ENCODE data around the gene PCSK1.

PCSK1 gene

GRCh38 chr5:96433066-96433447 is at the start of gene PCSK1:
Gene PCSK1 (minus strand): TSS chr5:96433248. CDS start chr5:96433042, 206 bp downstream.
- DNase-seq: peak in 11 of 51 donors; percentile 4 to 27 (median 15)

- DNase-seq: no peak
Measured at GRCh38 chr5:96481867-96482266, 48.8 kb upstream of the PCSK1 start.

GRCh38 chr5:96481009-96481786 is 48.1 kb upstream of the PCSK1 start:
- DNase-seq: no peak

- no peak for DNase-seq
Measured at GRCh38 chr5:96478983-96479382, 45.9 kb upstream of the PCSK1 start.

- DNase-seq: no peak
Measured at GRCh38 chr5:96476654-96477053, 43.6 kb upstream of the PCSK1 start.

- DNase-seq: no peak
Measured at GRCh38 chr5:96474073-96474472, 41.0 kb upstream of the PCSK1 start.

- DNase-seq: no peak
Measured at GRCh38 chr5:96473155-96473554, 40.1 kb upstream of the PCSK1 start.

GRCh38 chr5:96470785-96471184 is 37.7 kb upstream of the PCSK1 start:
- no peak for DNase-seq

- no peak for DNase-seq
Measured at GRCh38 chr5:96468956-96469355, 35.9 kb upstream of the PCSK1 start.

GRCh38 chr5:96463091-96463490 is 30.0 kb upstream of the PCSK1 start:
- no peak for DNase-seq

GRCh38 chr5:96459313-96460121 is 26.5 kb upstream of the PCSK1 start:
- DNase-seq: no peak

- no peak for DNase-seq
Measured at GRCh38 chr5:96458176-96458575, 25.1 kb upstream of the PCSK1 start.

- no peak for DNase-seq
Measured at GRCh38 chr5:96455789-96456188, 22.7 kb upstream of the PCSK1 start.

- no peak for DNase-seq
Measured at GRCh38 chr5:96453394-96453793, 20.3 kb upstream of the PCSK1 start.

- DNase-seq: no peak
Measured at GRCh38 chr5:96447949-96448348, 14.9 kb upstream of the PCSK1 start.

GRCh38 chr5:96440185-96440538 is 7.1 kb upstream of the PCSK1 start:
- no peak for DNase-seq

GRCh38 chr5:96439477-96440184 is 6.6 kb upstream of the PCSK1 start:
- no peak for DNase-seq

GRCh38 chr5:96434201-96434645 is 1.2 kb upstream of the PCSK1 start:
- peak in 27 of 51 donors; percentile 4 to 52 (median 25) for DNase-seq

- DNase-seq: peak in 10 of 51 donors; percentile 4 to 46 (median 16)
Measured at GRCh38 chr5:96432216-96433065, 607 bp downstream of the PCSK1 start.

- peak in 2 of 51 donors; percentile 2 to 61 for DNase-seq
Measured at GRCh38 chr5:96431376-96432187, 1.5 kb downstream of the PCSK1 start.

Measured in hypothalamus (tissue), 51 donors.